IMR-90 (cell line): ENCODE measurements around the gene POLR3K. TPM values are rescaled to one million over a fixed set of nuclear protein-coding genes. Genes with fewer than 3 reads are reported as not detected.

ENCODE experiments used
- ATAC-seq: fragments of 200-7000 bp; cut with Tn5 transposase; 2 replicates; pipeline ENCODE4 v1.9.1; 2020; ENCODE audit warnings: low read depth, mild to moderate bottlenecking, moderate library complexity
- BruUV-seq: library from RNA; stranded (reverse); fragments of 400-500 nt; replicated peaks from 2 replicates; lab custom pipeline; 2021; lab: Mats Ljungman, UMichigan
- CTCF ChIA-PET: fragments of 300-600 bp; formaldehyde crosslinking; extraction: SDS; loops from one replicate; lab custom pipeline; 2021; ENCODE audit warnings: antibody characterized with exemption; lab: Yijun Ruan, JAX
- POLR2A ChIA-PET: fragments of 300-600 bp; sonication (Branson Sonifier 250); formaldehyde crosslinking; loops from one replicate; lab custom pipeline; 2022; ENCODE audit warnings: antibody characterized with exemption; ENCODE audit not compliant: unreplicated experiment; lab: Charles Lee
- DNase-seq: peaks from one replicate; pipeline ENCODE4 v3.0.0; 2013
- H2AFZ ChIP-seq: replicated peaks from 2 replicates; pipeline ENCODE3; 2013; ENCODE audit warnings: low read length, mild to moderate bottlenecking; ENCODE audit not compliant: poor library complexity
- H2AK5ac ChIP-seq: 2 replicates; pipeline ENCODE4 v1.6.1; 2013; ENCODE audit warnings: low read depth, low read length, inconsistent platforms
- H2AK9ac ChIP-seq: replicated peaks from 2 replicates; pipeline ENCODE3; 2013; ENCODE audit warnings: mild to moderate bottlenecking, low read depth, low read length, moderate library complexity; ENCODE audit not compliant: poor library complexity
- H2BK120ac ChIP-seq: 2 replicates; pipeline ENCODE4 v1.6.1; 2013; ENCODE audit warnings: low read depth, low read length, inconsistent platforms
- H2BK15ac ChIP-seq: 3 replicates; pipeline ENCODE4 v1.6.1; 2013; ENCODE audit warnings: low read depth, low read length, inconsistent platforms
- H2BK20ac ChIP-seq: 2 replicates; pipeline ENCODE4 v1.6.1; 2013; ENCODE audit warnings: low read depth, mild to moderate bottlenecking, inconsistent platforms, low read length, moderate library complexity
- H2BK5ac ChIP-seq: 2 replicates; pipeline ENCODE4 v1.6.1; 2013; ENCODE audit warnings: mild to moderate bottlenecking, low read depth, low read length, inconsistent platforms; ENCODE audit not compliant: poor library complexity, severe bottlenecking
- H3K14ac ChIP-seq: replicated peaks from 2 replicates; pipeline ENCODE4 v1.6.1; 2013; ENCODE audit warnings: low read depth, low read length, inconsistent platforms
- H3K18ac ChIP-seq: 2 replicates; pipeline ENCODE4 v1.6.1; 2013; ENCODE audit warnings: low read depth, low read length, control low read depth
- H3K23ac ChIP-seq: 2 replicates; pipeline ENCODE4 v1.6.1; 2013; ENCODE audit warnings: low read depth, low read length, inconsistent platforms
- H3K27ac ChIP-seq: 2 replicates; pipeline ENCODE4 v1.5.1; 2013; ENCODE audit warnings: mild to moderate bottlenecking, control low read depth, low read length; ENCODE audit not compliant: insufficient read depth
- H3K27me3 ChIP-seq: 2 replicates; pipeline ENCODE4 v1.6.1; 2013; ENCODE audit warnings: low read length; ENCODE audit not compliant: control insufficient read depth, insufficient read depth
- H3K36me3 ChIP-seq: 2 replicates; pipeline ENCODE4 v1.6.1; 2013; ENCODE audit warnings: low read length, mixed read lengths; ENCODE audit not compliant: control insufficient read depth, insufficient read depth
- H3K4ac ChIP-seq: 2 replicates; pipeline ENCODE4 v1.6.1; 2013; ENCODE audit warnings: low read depth, low read length, inconsistent platforms
- H3K4me1 ChIP-seq: 2 replicates; pipeline ENCODE4 v1.6.1; 2013; ENCODE audit warnings: low read length, mixed read lengths; ENCODE audit not compliant: control insufficient read depth, insufficient read depth
- H3K4me2 ChIP-seq: 2 replicates; pipeline ENCODE4 v1.6.1; 2013; ENCODE audit warnings: low read depth, mild to moderate bottlenecking, control low read depth, low read length, moderate library complexity
- H3K4me3 ChIP-seq: 2 replicates; pipeline ENCODE4 v1.5.1; 2013; ENCODE audit warnings: low read depth, mild to moderate bottlenecking, control low read depth, low read length, moderate library complexity; ENCODE audit not compliant: insufficient read depth
- H3K56ac ChIP-seq: 2 replicates; pipeline ENCODE4 v1.6.1; 2013; ENCODE audit warnings: low read length, inconsistent platforms; ENCODE audit not compliant: insufficient read depth; ENCODE audit errors: extremely low read depth
- H3K79me1 ChIP-seq, 2 experiments: 2 replicates each; pipeline ENCODE4 v1.6.1; 2013; ENCODE audit warnings: low read length in 2 of 2, inconsistent platforms in 1 of 2, low read depth in 1 of 2
- H3K9ac ChIP-seq: 2 replicates; pipeline ENCODE4 v1.6.1; 2013; ENCODE audit warnings: low read depth, low read length, control low read depth
- H3K9me1 ChIP-seq: 2 replicates; pipeline ENCODE4 v1.6.1; 2013; ENCODE audit warnings: low read length, inconsistent platforms; ENCODE audit not compliant: insufficient read depth
- H3K9me3 ChIP-seq: 2 replicates; pipeline ENCODE4 v1.6.1; 2013; ENCODE audit warnings: low read length; ENCODE audit not compliant: control insufficient read depth, insufficient read depth
- H4K20me1 ChIP-seq: 2 replicates; pipeline ENCODE4 v1.6.1; 2013; ENCODE audit warnings: low read length, inconsistent platforms; ENCODE audit not compliant: insufficient read depth
- H4K5ac ChIP-seq: 2 replicates; pipeline ENCODE4 v1.6.1; 2013; ENCODE audit warnings: mild to moderate bottlenecking, low read depth, low read length, control low read depth
- H4K8ac ChIP-seq, 2 experiments: 2 replicates each; pipeline ENCODE4 v1.6.1; 2013; ENCODE audit warnings: low read depth in 2 of 2, low read length in 2 of 2, control low read depth in 1 of 2, inconsistent platforms in 1 of 2
- H4K91ac ChIP-seq: 2 replicates; pipeline ENCODE4 v1.6.1; 2013; ENCODE audit warnings: low read depth, low read length, inconsistent platforms; ENCODE audit not compliant: insufficient read depth
- BHLHE40 ChIP-seq: fragments of 150-350 bp; IDR thresholded peaks from 2 replicates; pipeline ENCODE4 v1.6.1; 2016; ENCODE audit warnings: mild to moderate bottlenecking, low read depth, low read length
- CEBPB ChIP-seq: IDR thresholded peaks from 2 replicates; pipeline ENCODE4 v1.6.1; 2012; ENCODE audit warnings: low read depth, low read length, improper control_type of control experiment
- CHD1 ChIP-seq: IDR thresholded peaks from 2 replicates; pipeline ENCODE4 v1.6.1; 2012; ENCODE audit warnings: low read depth, low read length, improper control_type of control experiment
- CTCF ChIP-seq: conservative IDR thresholded peaks from 2 replicates; pipeline ENCODE4 v1.5.1; 2012; ENCODE audit warnings: mild to moderate bottlenecking, low read depth, low read length, improper control_type of control experiment
- ELK1 ChIP-seq: fragments of 150-350 bp; IDR thresholded peaks from 2 replicates; pipeline ENCODE4 v1.6.1; 2016; ENCODE audit warnings: low read depth, mild to moderate bottlenecking, low read length, moderate library complexity, borderline replicate concordance
- FOS ChIP-seq: fragments of 150-350 bp; IDR thresholded peaks from 2 replicates; pipeline ENCODE4 v1.6.1; 2016; ENCODE audit warnings: low read depth, low read length
- MAFK ChIP-seq: IDR thresholded peaks from 2 replicates; pipeline ENCODE4 v1.6.1; 2012; ENCODE audit warnings: low read depth, low read length, improper control_type of control experiment
- MAZ ChIP-seq: IDR thresholded peaks from 2 replicates; pipeline ENCODE4 v1.6.1; 2012; ENCODE audit warnings: low read depth, mild to moderate bottlenecking, low read length, improper control_type of control experiment, moderate library complexity, borderline replicate concordance
- MXI1 ChIP-seq: IDR thresholded peaks from 2 replicates; pipeline ENCODE4 v1.6.1; 2012; ENCODE audit warnings: low read depth, mild to moderate bottlenecking, low read length, moderate library complexity, borderline replicate concordance
- NFE2L2 ChIP-seq: fragments of 150-350 bp; IDR thresholded peaks from 2 replicates; pipeline ENCODE4 v1.6.1; 2016; ENCODE audit warnings: low read depth, mild to moderate bottlenecking, low read length
- POLR2A ChIP-seq: IDR thresholded peaks from 2 replicates; pipeline ENCODE4 v1.6.1; 2012; ENCODE audit warnings: mild to moderate bottlenecking, low read depth, low read length
- RAD21 ChIP-seq: IDR thresholded peaks from 2 replicates; pipeline ENCODE4 v1.6.1; 2012; ENCODE audit warnings: low read length, improper control_type of control experiment
- RCOR1 ChIP-seq: IDR thresholded peaks from 2 replicates; pipeline ENCODE4 v1.6.1; 2012; ENCODE audit warnings: mild to moderate bottlenecking, low read length, improper control_type of control experiment; ENCODE audit not compliant: insufficient replicate concordance
- RFX5 ChIP-seq: IDR thresholded peaks from 2 replicates; pipeline ENCODE4 v1.8.0; 2012; ENCODE audit warnings: low read depth, mild to moderate bottlenecking, low read length, moderate library complexity
- SMC3 ChIP-seq: fragments of 150-350 bp; IDR thresholded peaks from 2 replicates; pipeline ENCODE4 v1.6.1; 2016; ENCODE audit warnings: low read depth, mild to moderate bottlenecking, antibody characterized with exemption, low read length, moderate library complexity
- WGBS, 2 experiments: methylation state at CpG; one replicate each; pipeline versions ENCODE4 v1.1.5 to v1.1.7; 2013; ENCODE audit warnings: missing lambda C conversion rate in 2 of 2; ENCODE audit not compliant: insufficient read length in 1 of 2; ENCODE audit errors: extremely low coverage in 2 of 2; 5-methylcytosine and 5-hydroxymethylcytosine counted together
- dilution Hi-C: fragments of 300-500 bp; cut with HindIII; formaldehyde crosslinking; loops from one replicate; pipeline ENCODE4 v1.14.3; 2018; ENCODE audit warnings: low sequenced_read_pairs; ENCODE audit not compliant: unreplicated experiment
- in situ Hi-C: fragments of 300-500 bp; cut with MboI; formaldehyde crosslinking; loops from 3 replicates; pipeline ENCODE4 v1.14.3; 2019; ENCODE audit warnings: low sequenced_read_pairs, inconsistent platforms, mixed read lengths
- intact Hi-C: fragments of 100-400 bp; cut with micrococcal nuclease; formaldehyde crosslinking; loops from 2 replicates; pipeline ENCODE4 v1.10.0; 2022
- polyA plus RNA-seq, 3 experiments: library from polyadenylated mRNA; depleted of rRNA; stranded (reverse); fragments of >200 nt; gene quantifications; 2 replicates each; pipeline ENCODE4 v1.2.3, GENCODE V29; 2012; ENCODE audit warnings: low replicate concordance in 1 of 3
- total RNA-seq: library from RNA; depleted of rRNA; stranded (reverse); fragments of >200 nt; gene quantifications from 2 replicates; pipeline ENCODE4 v1.2.3, GENCODE V29; 2012
- TF ChIP-seq, protein P1 (sequence below): fragments of 150-350 bp; IDR thresholded peaks from 2 replicates; pipeline ENCODE4 v1.6.1; 2017; ENCODE audit warnings: mild to moderate bottlenecking, antibody characterized with exemption, low read length, low read depth

POLR3K gene
- total and polyA plus RNA-seq, 2 of the 4 experiments (the other 2 are of a cell fraction): 9.0 to 39.5 TPM

- H3K4me2 ChIP-seq: no peak overlapping the region
- H2AK9ac ChIP-seq: peak overlapping the region; percentile 11
- ATAC-seq: peak; percentile 89
- H3K9me1 ChIP-seq: no peaks in the 10 kb centered on the region
- peaks cover 34% of the 10 kb centered on the region for H4K20me1 ChIP-seq
- peaks cover 38% of the 10 kb centered on the region for H3K36me3 ChIP-seq
- no peak overlapping the region for H3K18ac ChIP-seq
- no peak overlapping the region for H2BK20ac ChIP-seq
- no peak overlapping the region for H4K8ac ChIP-seq
- in situ Hi-C loops: no loop called here
- H3K79me1 ChIP-seq: peaks cover 5 to 48% of the 10 kb centered on the region in 2 experiments; a peak in 3 of 4 replicates
- no peak overlapping the region for H2BK120ac ChIP-seq
- H3K9me3 ChIP-seq: no peaks in the 10 kb centered on the region
- H3K27ac ChIP-seq: no peak overlapping the region
- dilution Hi-C loops: no loop called here
- H3K56ac ChIP-seq: no peak overlapping the region
- ChIA-PET CTCF (interaction anchor here (0.6 to 2.5 kb wide), 12 partner anchors 9 to 265 kb away, joined by 3 to 24 read pairs (median 4); partner anchors contain the start of gene RHBDF1), POLR2A (interaction anchor here (0.6 to 0.7 kb wide), 2 partner anchors 18 to 53 kb away, joined by 3 read pairs; no protein-coding TSS in a partner anchor)
- intact Hi-C loops: loop anchor here (1.0 kb wide), 2 partner anchors 13 to 32 kb away; no protein-coding TSS in a partner anchor
- H3K14ac ChIP-seq: no peak overlapping the region
- H3K9ac ChIP-seq: no peak overlapping the region
- peak overlapping the region; percentile 4 for H2AFZ ChIP-seq
- 17% methylated on average over 2 of the region's 11 CpGs; no CpG with 5 or more reads in 1 of the 2 experiments for WGBS, 2 experiments
- no peak overlapping the region for H2BK5ac ChIP-seq
- H4K91ac ChIP-seq: no peak overlapping the region
- H3K23ac ChIP-seq: no peak overlapping the region
- no TSS peak for BruUV-seq
- no peaks in the 10 kb centered on the region for H3K27me3 ChIP-seq
- H3K4me3 ChIP-seq: no peak overlapping the region
- no peak for TF ChIP-seq RFX5
- TF ChIP-seq MAZ: peak; percentile 76
- peak; percentile 45 for TF ChIP-seq RCOR1
- peak; percentile 92 for TF ChIP-seq RAD21
- peak; percentile 100 for TF ChIP-seq CTCF
- TF ChIP-seq SMC3: peak; percentile 96
- TF ChIP-seq BHLHE40: no peak; the same call in 1 of the 2 replicates
- no peak for TF ChIP-seq CHD1
- TF ChIP-seq FOS: no peak
- TF ChIP-seq MAFK: no peak; the same call in 1 of the 2 replicates
- TF ChIP-seq, protein P1, sequence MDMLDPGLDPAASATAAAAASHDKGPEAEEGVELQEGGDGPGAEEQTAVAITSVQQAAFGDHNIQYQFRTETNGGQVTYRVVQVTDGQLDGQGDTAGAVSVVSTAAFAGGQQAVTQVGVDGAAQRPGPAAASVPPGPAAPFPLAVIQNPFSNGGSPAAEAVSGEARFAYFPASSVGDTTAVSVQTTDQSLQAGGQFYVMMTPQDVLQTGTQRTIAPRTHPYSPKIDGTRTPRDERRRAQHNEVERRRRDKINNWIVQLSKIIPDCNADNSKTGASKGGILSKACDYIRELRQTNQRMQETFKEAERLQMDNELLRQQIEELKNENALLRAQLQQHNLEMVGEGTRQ: peak; percentile 89
- no peak for TF ChIP-seq CEBPB
- no peak for TF ChIP-seq NFE2L2
- TF ChIP-seq ELK1: no peak
- peak; percentile 56 for TF ChIP-seq POLR2A
- peak; percentile 56; the same call in 1 of the 2 replicates for TF ChIP-seq MXI1
- H2BK15ac ChIP-seq: no peak overlapping the region
- peak; percentile 83 for DNase-seq
- H3K4ac ChIP-seq: no peak overlapping the region
- H4K5ac ChIP-seq: no peak overlapping the region
- H3K4me1 ChIP-seq: peaks cover 3% of the 10 kb centered on the region
- no peak overlapping the region for H2AK5ac ChIP-seq
Measured at GRCh38 chr16:96935-97381, 43.5 kb upstream of the POLR3K start.
